ENCODE data around the gene APOE.
"Not testable (repeated sequence)": the region's sequence is repeated elsewhere in the genome, so short reads cannot be mapped to it uniquely, and the experiment has no call there.

Gene APOE

GRCh38 chr19:44886141-44886540 lies 19.5 kb upstream of the APOE start:
- no peak for DNase-seq

DNA sequence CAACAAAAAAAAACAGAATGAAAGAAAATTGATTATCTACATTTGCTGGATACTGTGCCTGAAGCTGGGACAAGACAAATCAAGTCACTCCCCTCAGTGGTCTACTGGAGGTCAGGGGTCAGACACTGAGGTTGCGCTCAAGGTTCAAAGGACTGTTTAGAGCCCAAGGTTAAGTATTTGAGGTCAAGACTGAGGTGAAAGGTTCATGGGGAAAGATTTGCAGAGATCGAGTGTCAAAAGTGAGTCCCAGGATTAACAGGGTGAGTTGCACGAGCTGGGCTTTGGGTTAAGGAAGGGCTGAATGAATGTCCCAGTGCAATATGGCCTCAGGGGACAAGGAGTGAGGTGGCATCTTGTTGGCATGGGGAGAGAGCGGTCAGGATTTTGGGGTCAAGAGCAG lies 17.9 kb upstream of the APOE start:
- DNase-seq = no peak

DNA sequence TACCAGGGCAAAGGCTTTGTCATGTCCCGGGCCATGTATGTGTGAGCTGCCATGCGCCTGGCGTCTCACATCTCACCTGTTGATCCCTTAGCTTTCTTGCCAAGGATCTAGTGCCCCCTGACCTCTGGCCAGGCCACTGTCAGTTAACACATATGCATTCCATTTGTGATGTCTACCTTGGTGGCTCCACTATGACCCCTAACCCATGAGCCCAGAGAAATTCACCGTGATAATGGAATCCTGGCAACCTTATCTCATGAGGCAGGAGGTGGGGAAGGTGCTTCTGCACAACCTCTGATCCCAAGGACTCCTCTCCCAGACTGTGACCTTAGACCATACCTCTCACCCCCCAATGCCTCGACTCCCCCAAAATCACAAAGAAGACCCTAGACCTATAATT lies 17.3 kb upstream of the APOE start:
- DNase-seq = not testable (repeated sequence)

DNA sequence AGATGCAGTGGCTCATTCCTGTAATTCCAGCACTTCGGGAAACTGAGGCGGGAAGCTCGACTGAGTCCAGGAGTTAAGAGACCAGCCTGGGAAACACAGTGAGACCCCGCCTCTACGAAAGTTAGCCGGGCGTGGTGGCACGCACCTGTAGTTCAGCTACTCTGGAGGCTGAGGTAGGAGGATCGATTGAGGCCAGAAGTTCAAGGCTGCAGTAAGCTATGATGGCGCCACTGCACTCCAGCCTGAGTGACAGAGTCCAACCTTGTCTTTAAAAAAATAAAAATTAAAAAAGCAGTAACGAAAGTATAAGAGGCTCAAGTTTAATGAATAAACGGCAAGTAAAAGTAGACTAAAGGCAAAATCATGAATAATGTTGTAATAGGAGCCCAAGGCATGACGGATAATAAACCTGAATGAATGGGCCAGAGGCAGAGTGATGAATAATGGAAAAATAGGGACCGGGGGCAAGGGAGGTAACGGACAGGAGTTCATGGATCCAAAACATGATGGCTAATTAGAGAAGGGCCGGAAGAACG lies 15.7 kb upstream of the APOE start:
- DNase-seq = no peak

GRCh38 chr19:44890366-44891015 lies 15.1 kb upstream of the APOE start:
- DNase-seq = peak; percentile 100

GRCh38 chr19:44891016-44891882 lies 14.3 kb upstream of the APOE start, which contains the start of gene TOMM40:
Gene TOMM40, plus strand, starts transcription at chr19:44891254. Its CDS starts 162 bp downstream, at chr19:44891416.
- peak; percentile 27 for DNase-seq

DNA sequence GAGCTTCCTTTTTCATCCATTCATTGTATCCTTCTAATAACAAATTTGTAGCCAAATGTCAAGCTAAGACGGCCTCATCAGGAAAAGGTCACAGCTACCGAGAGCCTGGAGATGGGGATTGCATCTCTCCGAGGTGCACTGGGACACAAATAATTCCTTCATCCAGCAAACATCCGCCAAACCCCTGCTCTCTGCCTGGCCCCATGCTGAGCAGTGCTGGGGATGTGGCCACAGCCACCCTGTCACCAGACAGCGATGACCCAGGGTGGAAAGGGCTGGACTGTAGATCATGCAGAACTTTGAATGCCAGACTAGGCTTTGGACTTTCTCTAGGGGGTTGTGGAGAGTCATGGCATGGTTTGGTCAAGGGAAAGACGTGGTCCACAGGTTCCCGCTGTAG lies 12.7 kb upstream of the APOE start:
- DNase-seq = no peak

DNA sequence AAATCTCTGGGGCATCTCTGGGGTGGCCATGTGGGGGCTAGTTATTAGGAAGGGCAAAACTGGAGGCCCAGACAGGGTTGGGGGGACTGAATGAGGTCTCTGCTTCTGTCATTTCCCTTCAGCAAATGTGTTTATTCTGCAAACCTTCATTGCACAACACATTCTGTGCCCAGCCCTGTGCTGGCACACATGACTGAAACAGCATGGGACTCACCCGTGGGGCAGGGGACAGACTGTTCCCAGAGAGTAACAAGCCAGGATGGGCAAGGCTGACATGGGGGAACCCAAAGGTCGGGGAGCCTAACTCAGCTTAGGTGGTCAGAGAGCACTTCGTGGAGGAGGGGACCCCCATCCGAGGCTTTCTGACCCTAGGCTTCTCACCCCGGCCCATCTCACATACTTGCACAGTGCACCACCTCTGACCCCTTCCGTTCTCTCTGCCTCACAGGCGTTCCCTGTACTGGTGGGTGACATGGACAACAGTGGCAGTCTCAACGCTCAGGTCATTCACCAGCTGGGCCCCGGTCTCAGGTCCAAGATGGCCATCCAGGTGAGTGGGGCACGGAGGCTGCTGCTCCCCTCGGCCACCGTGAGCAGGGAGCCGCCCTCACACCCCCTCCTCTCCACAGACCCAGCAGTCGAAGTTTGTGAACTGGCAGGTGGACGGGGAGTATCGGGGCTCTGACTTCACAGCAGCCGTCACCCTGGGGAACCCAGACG lies 12.1 kb upstream of the APOE start:
- no peak for DNase-seq

- DNase-seq = no peak
Observed at GRCh38 chr19:44894052-44894400, 11.6 kb upstream of the APOE start.

GRCh38 chr19:44894946-44895345 lies 10.7 kb upstream of the APOE start:
- no peak for DNase-seq

DNA sequence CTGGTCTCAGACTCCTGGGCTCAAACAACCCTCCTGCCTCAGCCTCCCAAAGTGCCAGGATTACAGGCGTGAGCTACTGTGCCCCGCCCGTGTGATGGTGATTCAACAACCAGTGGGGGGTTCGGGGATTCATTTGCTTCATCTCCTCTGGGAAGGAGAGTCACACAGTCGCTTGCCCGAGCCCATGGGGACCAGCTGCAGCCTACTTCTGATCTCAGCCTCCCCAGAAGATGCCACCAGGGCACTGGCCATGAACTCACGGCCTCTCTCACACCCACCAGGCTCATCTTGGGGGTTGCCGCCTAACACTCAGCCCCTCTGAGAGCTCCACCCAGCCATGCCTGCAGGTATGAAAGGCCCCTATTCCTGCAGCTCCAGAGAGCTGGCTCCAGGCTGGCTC lies 7.8 kb upstream of the APOE start:
- DNase-seq = no peak

DNA sequence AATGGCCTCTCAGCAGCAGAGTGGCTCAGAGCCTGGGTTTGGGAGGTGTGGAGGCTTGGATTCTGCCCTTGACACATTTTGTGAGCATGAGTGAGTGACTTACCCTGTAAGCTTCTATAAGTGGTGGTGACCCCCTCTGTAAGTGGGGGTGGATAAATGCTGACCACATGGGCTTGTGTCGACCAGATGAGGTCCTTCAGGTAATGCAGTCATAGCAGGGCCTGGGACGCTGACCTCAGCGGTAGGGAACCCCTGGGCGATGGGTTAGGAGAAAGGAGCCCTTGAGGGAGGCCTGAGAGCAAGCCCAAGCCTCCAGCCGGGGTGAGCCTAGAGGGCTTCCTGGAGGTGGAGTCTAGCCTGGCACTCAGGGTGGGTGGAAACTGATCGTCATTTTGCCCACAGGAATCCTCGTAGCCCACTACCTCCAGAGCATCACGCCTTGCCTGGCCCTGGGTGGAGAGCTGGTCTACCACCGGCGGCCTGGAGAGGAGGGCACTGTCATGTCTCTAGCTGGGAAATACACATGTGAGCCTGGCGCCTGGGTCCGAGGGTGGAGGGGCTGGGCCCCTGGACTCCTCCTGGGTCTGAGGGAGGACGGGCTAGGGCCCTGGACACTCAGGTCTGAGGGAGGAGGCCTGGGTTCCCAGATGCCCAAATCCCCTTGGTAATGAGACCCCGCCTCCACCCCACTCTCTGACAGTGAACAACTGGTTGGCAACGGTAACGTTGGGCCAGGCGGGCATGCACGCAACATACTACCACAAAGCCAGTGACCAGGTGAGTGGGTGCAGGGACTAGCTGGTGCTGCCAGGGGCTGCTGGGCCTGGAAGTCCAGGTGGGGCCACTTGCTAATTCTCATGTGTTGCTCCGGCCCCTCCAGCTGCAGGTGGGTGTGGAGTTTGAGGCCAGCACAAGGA lies 5.0 kb upstream of the APOE start:
- DNase-seq = no peak

GRCh38 chr19:44903216-44903601 lies 2.4 kb upstream of the APOE start:
- DNase-seq = no peak

DNA sequence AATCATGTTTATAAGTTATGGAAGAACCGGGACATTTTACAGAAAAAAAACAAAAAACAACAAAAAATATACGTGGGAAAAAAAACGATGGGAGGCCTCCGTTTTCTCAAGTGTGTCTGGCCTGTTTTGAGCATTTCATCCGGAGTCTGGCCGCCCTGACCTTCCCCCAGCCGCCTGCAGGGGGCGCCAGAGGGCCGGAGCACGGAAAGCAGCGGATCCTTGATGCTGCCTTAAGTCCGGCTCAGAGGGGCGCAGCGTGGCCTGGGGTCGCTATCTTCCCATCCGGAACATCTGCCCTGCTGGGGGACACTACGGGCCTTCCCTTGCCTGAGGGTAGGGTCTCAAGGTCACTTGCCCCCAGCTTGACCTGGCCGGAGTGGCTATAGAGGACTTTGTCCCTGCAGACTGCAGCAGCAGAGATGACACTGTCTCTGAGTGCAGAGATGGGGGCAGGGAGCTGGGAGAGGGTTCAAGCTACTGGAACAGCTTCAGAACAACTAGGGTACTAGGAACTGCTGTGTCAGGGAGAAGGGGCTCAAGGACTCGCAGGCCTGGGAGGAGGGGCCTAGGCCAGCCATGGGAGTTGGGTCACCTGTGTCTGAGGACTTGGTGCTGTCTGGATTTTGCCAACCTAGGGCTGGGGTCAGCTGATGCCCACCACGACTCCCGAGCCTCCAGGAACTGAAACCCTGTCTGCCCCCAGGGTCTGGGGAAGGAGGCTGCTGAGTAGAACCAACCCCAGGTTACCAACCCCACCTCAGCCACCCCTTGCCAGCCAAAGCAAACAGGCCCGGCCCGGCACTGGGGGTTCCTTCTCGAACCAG lies 1.8 kb upstream of the APOE start:
- DNase-seq = peak; percentile 58

GRCh38 chr19:44904426-44904994 lies 1.1 kb upstream of the APOE start:
- DNase-seq = no peak

DNA sequence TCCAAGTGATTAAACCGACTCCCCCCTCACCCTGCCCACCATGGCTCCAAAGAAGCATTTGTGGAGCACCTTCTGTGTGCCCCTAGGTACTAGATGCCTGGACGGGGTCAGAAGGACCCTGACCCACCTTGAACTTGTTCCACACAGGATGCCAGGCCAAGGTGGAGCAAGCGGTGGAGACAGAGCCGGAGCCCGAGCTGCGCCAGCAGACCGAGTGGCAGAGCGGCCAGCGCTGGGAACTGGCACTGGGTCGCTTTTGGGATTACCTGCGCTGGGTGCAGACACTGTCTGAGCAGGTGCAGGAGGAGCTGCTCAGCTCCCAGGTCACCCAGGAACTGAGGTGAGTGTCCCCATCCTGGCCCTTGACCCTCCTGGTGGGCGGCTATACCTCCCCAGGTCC lies 2.0 kb downstream of the APOE start:
- DNase-seq = no peak

DNA sequence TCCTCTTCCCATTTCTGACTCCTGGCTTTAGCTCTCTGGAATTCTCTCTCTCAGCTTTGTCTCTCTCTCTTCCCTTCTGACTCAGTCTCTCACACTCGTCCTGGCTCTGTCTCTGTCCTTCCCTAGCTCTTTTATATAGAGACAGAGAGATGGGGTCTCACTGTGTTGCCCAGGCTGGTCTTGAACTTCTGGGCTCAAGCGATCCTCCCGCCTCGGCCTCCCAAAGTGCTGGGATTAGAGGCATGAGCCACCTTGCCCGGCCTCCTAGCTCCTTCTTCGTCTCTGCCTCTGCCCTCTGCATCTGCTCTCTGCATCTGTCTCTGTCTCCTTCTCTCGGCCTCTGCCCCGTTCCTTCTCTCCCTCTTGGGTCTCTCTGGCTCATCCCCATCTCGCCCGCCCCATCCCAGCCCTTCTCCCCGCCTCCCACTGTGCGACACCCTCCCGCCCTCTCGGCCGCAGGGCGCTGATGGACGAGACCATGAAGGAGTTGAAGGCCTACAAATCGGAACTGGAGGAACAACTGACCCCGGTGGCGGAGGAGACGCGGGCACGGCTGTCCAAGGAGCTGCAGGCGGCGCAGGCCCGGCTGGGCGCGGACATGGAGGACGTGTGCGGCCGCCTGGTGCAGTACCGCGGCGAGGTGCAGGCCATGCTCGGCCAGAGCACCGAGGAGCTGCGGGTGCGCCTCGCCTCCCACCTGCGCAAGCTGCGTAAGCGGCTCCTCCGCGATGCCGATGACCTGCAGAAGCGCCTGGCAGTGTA lies 2.7 kb downstream of the APOE start:
- no peak for DNase-seq

DNA sequence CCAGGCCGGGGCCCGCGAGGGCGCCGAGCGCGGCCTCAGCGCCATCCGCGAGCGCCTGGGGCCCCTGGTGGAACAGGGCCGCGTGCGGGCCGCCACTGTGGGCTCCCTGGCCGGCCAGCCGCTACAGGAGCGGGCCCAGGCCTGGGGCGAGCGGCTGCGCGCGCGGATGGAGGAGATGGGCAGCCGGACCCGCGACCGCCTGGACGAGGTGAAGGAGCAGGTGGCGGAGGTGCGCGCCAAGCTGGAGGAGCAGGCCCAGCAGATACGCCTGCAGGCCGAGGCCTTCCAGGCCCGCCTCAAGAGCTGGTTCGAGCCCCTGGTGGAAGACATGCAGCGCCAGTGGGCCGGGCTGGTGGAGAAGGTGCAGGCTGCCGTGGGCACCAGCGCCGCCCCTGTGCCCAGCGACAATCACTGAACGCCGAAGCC lies 3.3 kb downstream of the APOE start:
- DNase-seq = no peak

DNA sequence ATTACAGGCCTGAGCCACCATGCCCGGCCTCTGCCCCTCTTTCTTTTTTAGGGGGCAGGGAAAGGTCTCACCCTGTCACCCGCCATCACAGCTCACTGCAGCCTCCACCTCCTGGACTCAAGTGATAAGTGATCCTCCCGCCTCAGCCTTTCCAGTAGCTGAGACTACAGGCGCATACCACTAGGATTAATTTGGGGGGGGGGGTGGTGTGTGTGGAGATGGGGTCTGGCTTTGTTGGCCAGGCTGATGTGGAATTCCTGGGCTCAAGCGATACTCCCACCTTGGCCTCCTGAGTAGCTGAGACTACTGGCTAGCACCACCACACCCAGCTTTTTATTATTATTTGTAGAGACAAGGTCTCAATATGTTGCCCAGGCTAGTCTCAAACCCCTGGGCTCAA lies 4.2 kb downstream of the APOE start:
- DNase-seq = no peak

DNA sequence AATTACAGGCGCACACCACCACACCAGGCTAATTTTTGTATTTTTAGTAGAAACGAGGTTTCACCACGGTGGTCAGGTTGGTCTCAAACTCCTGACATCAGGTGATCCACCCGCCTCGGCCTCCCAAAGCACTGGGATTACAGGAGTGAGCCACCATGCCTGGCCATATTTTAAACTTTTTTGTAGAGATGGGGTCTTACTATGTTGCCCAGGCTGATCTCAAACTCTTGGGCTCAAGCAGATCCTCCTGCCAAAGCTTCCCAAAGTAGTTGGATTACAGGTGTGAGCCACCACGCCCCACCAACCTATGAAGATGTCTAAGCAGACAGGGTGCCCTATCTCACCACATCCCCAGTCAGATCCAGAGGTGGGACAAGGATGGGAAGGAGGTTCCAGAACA lies 6.3 kb downstream of the APOE start:
- not testable (repeated sequence) for DNase-seq
